ENCODE measurements around the gene SLC22A23.

Gene SLC22A23

GRCh38 chr6:3314621-3315467, 142.0 kb downstream of the SLC22A23 start:
- no peak for DNase-seq

- no peak for DNase-seq
Observed at GRCh38 chr6:3314176-3314575, 142.7 kb downstream of the SLC22A23 start.

GRCh38 chr6:3312604-3313231, 144.1 kb downstream of the SLC22A23 start:
- no peak for DNase-seq

- DNase-seq: no peak
Observed at GRCh38 chr6:3311826-3312225, 145.0 kb downstream of the SLC22A23 start.

GRCh38 chr6:3310703-3311102, 146.1 kb downstream of the SLC22A23 start:
- DNase-seq: peak; percentile 94

GRCh38 chr6:3310051-3310448, 146.8 kb downstream of the SLC22A23 start:
- no peak for DNase-seq

- peak; percentile 98 for DNase-seq
Observed at GRCh38 chr6:3309391-3310050, 147.3 kb downstream of the SLC22A23 start.

- no peak for DNase-seq
Observed at GRCh38 chr6:3308106-3308505, 148.7 kb downstream of the SLC22A23 start.

- no peak for DNase-seq
Observed at GRCh38 chr6:3307436-3307835, 149.4 kb downstream of the SLC22A23 start.

GRCh38 chr6:3306848-3307247, 150.0 kb downstream of the SLC22A23 start:
- peak; percentile 53 for DNase-seq

GRCh38 chr6:3305831-3306230, 151.0 kb downstream of the SLC22A23 start:
- no peak for DNase-seq

- DNase-seq: no peak
Observed at GRCh38 chr6:3305216-3305565, 151.7 kb downstream of the SLC22A23 start.

GRCh38 chr6:3304500-3305215, 152.2 kb downstream of the SLC22A23 start:
- no peak for DNase-seq

- no peak for DNase-seq
Observed at GRCh38 chr6:3303795-3304411, 152.9 kb downstream of the SLC22A23 start.

GRCh38 chr6:3301506-3301905, 155.3 kb downstream of the SLC22A23 start:
- DNase-seq: no peak

GRCh38 chr6:3299221-3299620, 157.6 kb downstream of the SLC22A23 start:
- no peak for DNase-seq

- DNase-seq: no peak
Observed at GRCh38 chr6:3297909-3298308, 158.9 kb downstream of the SLC22A23 start.

- no peak for DNase-seq
Observed at GRCh38 chr6:3297006-3297405, 159.8 kb downstream of the SLC22A23 start.

- DNase-seq: no peak
Observed at GRCh38 chr6:3296537-3296936, 160.3 kb downstream of the SLC22A23 start.

GRCh38 chr6:3296078-3296477, 160.8 kb downstream of the SLC22A23 start:
- DNase-seq: no peak

- DNase-seq: peak; percentile 80
Observed at GRCh38 chr6:3294921-3295871, 161.7 kb downstream of the SLC22A23 start.

GRCh38 chr6:3294396-3294795, 162.5 kb downstream of the SLC22A23 start:
- no peak for DNase-seq
